Thoracic aorta (tissue), 2 donors: ENCODE results near the gene FIG4. TPM values are rescaled to one million over a fixed set of nuclear protein-coding genes. Genes with fewer than 3 reads are reported as not detected.

Source experiments
- ATAC-seq: fragments of 150-250 bp; one replicate; pipeline ENCODE4 v1.8.0; 2017; ENCODE audit warnings: low read depth; ENCODE audit not compliant: insufficient number of reproducible peaks, low FRiP score
- DNase-seq: peaks from one replicate; pipeline ENCODE4 v3.0.0-alpha.2; 2020; ENCODE audit warnings: low spot score
- H3K27ac ChIP-seq, 2 donors: fragments of 200-600 bp; sonication (generic); 1 replicate in 1 of 2; 2 replicates in 1 of 2; pipeline ENCODE4 v1.5.1; 2016; ENCODE audit warnings: mild to moderate bottlenecking in 2 of 2, moderate library complexity in 2 of 2
- H3K27me3 ChIP-seq: fragments of 200-600 bp; sonication (generic); replicated peaks from 2 replicates; pipeline ENCODE4 v1.6.0; 2016; ENCODE audit warnings: mild to moderate bottlenecking; ENCODE audit not compliant: insufficient read depth
- H3K36me3 ChIP-seq: fragments of 200-600 bp; sonication (generic); one replicate; pipeline ENCODE4 v1.5.1; 2016
- H3K4me1 ChIP-seq, 2 donors: fragments of 200-600 bp; sonication (generic); 1 replicate in 1 of 2; 2 replicates in 1 of 2; pipeline versions ENCODE4 v1.5.1 to v1.6.0; 2016; ENCODE audit warnings: low read depth in 2 of 2, mild to moderate bottlenecking in 1 of 2; ENCODE audit not compliant: control insufficient read depth in 1 of 2
- H3K4me3 ChIP-seq: fragments of 200-600 bp; sonication (generic); 2 replicates; pipeline ENCODE4 v1.5.1; 2016; ENCODE audit warnings: mild to moderate bottlenecking
- H3K9me3 ChIP-seq: fragments of 200-600 bp; sonication (generic); 2 replicates; pipeline ENCODE4 v1.5.1; 2016
- total RNA-seq, 2 donors: library from RNA; depleted of rRNA; stranded (reverse); fragments of >200 nt; gene quantifications; one replicate each; pipeline versions ENCODE4 v1.1.0 to v1.2.3, GENCODE V29; 2016
- TF ChIP-seq, protein P1 (sequence below): fragments of 200-600 bp; sonication (generic); IDR thresholded peaks from one replicate; pipeline ENCODE4 v1.5.1; 2019; ENCODE audit warnings: antibody characterized with exemption

Gene FIG4
- total RNA-seq, 2 donors from 2014 or later = 12.9 to 49.5 TPM

DNA sequence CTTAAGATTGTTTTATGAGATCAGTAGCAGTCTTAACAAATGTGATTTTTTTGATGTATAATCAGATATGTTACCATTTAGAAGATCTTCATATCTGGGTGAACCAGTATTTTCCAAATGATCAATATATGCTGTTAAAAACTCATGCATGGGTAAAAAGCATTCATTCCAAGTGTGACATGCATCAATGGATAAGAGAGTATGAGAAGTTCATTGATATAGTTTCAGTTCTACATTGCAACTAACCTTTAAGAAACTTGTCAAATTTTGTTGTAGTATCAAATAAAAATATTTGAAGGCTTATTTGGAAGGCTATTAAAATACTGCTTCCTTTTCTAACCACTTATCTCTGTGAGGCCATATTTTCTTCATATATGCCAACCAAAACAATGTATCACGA lies 117.7 kb downstream of the FIG4 start:
- no peaks in the 10 kb centered on the region for H3K9me3 ChIP-seq
- H3K36me3 ChIP-seq = peaks cover 3% of the 10 kb centered on the region
- no peak overlapping the region for H3K27ac ChIP-seq
- TF ChIP-seq, protein P1, sequence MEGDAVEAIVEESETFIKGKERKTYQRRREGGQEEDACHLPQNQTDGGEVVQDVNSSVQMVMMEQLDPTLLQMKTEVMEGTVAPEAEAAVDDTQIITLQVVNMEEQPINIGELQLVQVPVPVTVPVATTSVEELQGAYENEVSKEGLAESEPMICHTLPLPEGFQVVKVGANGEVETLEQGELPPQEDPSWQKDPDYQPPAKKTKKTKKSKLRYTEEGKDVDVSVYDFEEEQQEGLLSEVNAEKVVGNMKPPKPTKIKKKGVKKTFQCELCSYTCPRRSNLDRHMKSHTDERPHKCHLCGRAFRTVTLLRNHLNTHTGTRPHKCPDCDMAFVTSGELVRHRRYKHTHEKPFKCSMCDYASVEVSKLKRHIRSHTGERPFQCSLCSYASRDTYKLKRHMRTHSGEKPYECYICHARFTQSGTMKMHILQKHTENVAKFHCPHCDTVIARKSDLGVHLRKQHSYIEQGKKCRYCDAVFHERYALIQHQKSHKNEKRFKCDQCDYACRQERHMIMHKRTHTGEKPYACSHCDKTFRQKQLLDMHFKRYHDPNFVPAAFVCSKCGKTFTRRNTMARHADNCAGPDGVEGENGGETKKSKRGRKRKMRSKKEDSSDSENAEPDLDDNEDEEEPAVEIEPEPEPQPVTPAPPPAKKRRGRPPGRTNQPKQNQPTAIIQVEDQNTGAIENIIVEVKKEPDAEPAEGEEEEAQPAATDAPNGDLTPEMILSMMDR = no peak
- DNase-seq = no peak
- H3K4me1 ChIP-seq = peaks cover 0 to 4% of the 10 kb centered on the region in 2 donors
- H3K27me3 ChIP-seq = no peaks in the 10 kb centered on the region
- ATAC-seq = no peak
- H3K4me3 ChIP-seq = no peak overlapping the region

DNA sequence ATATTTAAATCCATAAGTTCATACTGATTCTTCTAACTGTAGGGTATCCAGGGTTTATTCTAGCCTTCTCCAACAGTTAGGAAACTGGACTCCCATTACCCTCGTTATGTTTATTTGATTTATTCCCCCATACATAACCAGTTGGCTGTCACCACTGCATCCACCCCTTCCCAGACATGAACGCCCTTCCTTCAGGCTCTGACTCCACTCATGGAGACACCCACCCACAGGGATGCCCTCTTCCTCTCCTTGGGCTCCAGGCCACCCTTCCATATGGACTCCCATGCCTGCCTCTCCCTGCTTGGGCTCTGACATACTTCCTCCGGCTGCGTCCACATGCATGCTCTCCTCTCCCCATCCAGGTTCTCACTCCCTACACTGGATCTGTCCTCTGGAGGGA lies 124.0 kb downstream of the FIG4 start:
- no peaks in the 10 kb centered on the region for H3K36me3 ChIP-seq
- no peak for DNase-seq
- H3K27ac ChIP-seq = no peak overlapping the region
- H3K27me3 ChIP-seq = no peaks in the 10 kb centered on the region
- ATAC-seq = no peak
- no peaks in the 10 kb centered on the region for H3K4me1 ChIP-seq
- H3K4me3 ChIP-seq = no peak overlapping the region
- TF ChIP-seq, protein P1 = no peak
- H3K9me3 ChIP-seq = no peaks in the 10 kb centered on the region

DNA sequence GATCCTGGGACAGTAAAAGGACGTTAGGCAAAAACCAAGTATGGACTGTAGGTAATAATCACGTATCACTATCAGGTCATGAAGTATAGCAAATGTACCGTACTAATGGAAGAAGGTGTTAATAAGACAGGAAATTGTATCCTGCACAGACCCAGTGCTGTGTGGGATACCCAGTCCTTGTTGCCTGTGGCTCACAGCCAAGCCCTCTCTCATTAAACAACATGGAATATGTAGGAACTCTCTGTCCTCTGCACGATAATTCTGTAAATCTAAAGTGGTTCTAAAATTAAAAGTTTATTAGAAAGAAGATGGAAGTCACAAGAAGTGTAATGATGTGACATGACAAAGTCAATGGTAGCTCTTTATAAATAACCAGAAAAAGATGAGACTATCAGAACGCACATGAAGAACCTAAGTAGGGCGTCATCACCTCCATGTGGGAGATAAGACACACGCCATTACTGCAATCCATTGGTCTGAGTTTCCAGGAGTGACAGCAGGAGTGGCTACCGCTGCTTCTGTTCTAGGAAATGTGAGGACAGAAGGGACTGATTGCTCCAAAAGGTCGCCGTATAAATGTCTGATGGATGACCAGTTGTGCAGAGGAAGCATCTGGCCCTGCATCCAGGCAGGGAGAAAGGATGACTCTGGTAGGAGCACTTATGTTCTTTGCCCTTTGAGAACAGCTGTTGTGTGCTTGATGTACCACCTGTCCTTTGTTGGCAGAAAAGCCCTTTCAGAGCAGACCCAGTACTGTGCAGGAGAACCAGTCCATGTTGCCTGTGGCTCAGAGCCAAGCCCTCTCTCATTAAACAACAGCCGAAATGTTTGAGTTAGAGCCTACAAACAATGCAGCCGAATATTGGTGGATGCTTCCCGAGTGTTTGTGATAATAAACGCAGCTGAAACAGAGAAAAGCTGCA lies 125.6 kb downstream of the FIG4 start:
- Histone ChIP-seq H3K4me1 (no peaks in the 10 kb centered on the region), H3K36me3 (no peaks in the 10 kb centered on the region), H3K27ac (no peak overlapping the region), H3K27me3 (no peaks in the 10 kb centered on the region), H3K9me3 (no peaks in the 10 kb centered on the region), H3K4me3 (no peak overlapping the region)
- DNase-seq = no peak
- ATAC-seq = no peak
- TF ChIP-seq, protein P1 = no peak

DNA sequence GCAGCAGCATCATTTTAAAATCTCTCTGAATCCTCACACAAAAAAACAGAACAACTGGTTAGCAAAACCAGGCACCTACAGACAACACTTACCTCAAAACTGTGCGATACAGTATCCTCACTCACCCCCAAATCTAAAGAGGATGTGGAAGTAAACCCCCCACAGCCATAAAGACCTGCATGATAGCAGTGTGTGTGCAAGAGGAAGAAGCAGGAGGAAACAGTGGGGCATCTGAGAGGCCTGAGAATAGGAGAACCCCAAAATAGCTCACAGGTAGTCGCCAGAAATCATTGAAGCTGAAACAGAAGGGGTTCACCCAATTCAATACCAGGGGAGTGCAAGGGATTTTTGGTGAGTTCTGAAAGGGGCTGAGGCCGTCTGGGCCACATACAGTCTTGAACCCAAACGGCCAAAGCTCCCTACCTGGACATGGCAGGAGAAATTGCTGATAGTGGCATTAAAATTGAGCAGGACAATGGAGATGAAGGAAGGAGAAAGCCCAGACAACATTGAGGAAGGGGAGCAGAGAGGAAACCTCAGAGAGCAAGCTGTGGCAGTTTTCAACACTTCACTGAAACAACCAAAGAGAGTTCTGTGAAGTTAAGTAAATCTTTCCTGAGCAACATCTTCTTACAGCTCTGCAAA lies 129.7 kb downstream of the FIG4 start:
- H3K4me1 ChIP-seq = no peaks in the 10 kb centered on the region
- H3K4me3 ChIP-seq = no peak overlapping the region
- H3K9me3 ChIP-seq = no peaks in the 10 kb centered on the region
- DNase-seq (no peak), ATAC-seq (no peak)
- no peak overlapping the region for H3K27ac ChIP-seq
- TF ChIP-seq, protein P1 = no peak
- H3K36me3 ChIP-seq = peaks cover 5% of the 10 kb centered on the region
- H3K27me3 ChIP-seq = no peaks in the 10 kb centered on the region

DNA sequence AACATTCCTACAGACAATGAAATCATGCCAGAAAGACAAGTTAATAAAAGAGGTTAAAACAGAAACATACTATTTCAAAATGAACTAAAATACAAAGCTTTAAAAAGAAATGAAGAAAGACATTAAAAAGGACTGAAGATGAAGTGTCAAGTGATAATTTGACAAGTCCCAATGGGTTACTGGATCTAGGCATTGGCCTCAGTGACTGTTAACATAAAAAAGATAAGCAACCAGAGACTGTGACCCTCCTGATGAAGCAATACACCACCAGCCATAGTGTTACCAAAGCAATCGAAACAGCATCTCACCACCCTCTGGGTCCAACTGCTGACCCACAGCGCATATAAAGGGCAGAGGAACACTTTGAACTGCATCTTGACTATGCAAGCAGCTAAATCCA lies 130.3 kb downstream of the FIG4 start:
- H3K4me3 ChIP-seq = no peak overlapping the region
- ATAC-seq (no peak), DNase-seq (no peak)
- no peaks in the 10 kb centered on the region for H3K4me1 ChIP-seq
- H3K36me3 ChIP-seq = peaks cover 11% of the 10 kb centered on the region
- TF ChIP-seq, protein P1 = no peak
- H3K27ac ChIP-seq = no peak overlapping the region
- no peaks in the 10 kb centered on the region for H3K27me3 ChIP-seq
- H3K9me3 ChIP-seq = no peaks in the 10 kb centered on the region
